ENCODE measurements around the gene TMEM91. TPM values are rescaled to one million over a fixed set of nuclear protein-coding genes. Genes with fewer than 3 reads are reported as not detected.
"Not testable (repeated sequence)": the region's sequence is repeated elsewhere in the genome, so short reads cannot be mapped to it uniquely, and the experiment has no call there.

TMEM91 gene
- total RNA-seq, 2 experiments from 2014 or later: 10.7 to 12.7 TPM

- TF ChIP-seq EZH2phosphoT487 (IDR thresholded peaks at IDR 0.05; ENCODE audit: borderline replicate concordance, low read depth, low read length) (no peak), CTCF (conservative IDR thresholded peaks at IDR 0.05; ENCODE audit: low read length) (no peak)
- Histone ChIP-seq H2AFZ (ENCODE audit: low read length) (no peak overlapping the region), H3K9me2 (ENCODE audit: insufficient read depth, low read length) (no peaks in the 10 kb centered on the region), H3K4me2 (ENCODE audit: low read length) (no peak overlapping the region), H3K36me3 (ENCODE audit: insufficient read depth, low read length) (no peaks in the 10 kb centered on the region), H3K4me1 (ENCODE audit: insufficient read depth, low read length, poor library complexity, severe bottlenecking) (peaks cover 13% of the 10 kb centered on the region), H3K27ac (ENCODE audit: low read depth, low read length, poor library complexity, severe bottlenecking) (no peak overlapping the region), H3K4me3 (ENCODE audit: low read depth, low read length, poor library complexity, severe bottlenecking) (no peak overlapping the region), H3K9me3 (ENCODE audit: low read length) (no peaks in the 10 kb centered on the region), H3K79me2 (ENCODE audit: insufficient read depth, low read depth, low read length) (no peaks in the 10 kb centered on the region), H4K20me1 (ENCODE audit: insufficient read depth, low read length) (no peaks in the 10 kb centered on the region)
- ChIA-PET POLR2A (no interaction called here), CTCF (ENCODE audit: unreplicated experiment) (no interaction called here)
- DNase-seq (ENCODE audit: low spot score): no peak
- intact Hi-C loops (cut with micrococcal nuclease; ENCODE audit: unreplicated experiment): no loop called here
- BruUV-seq (replicated peaks): no TSS peak
Observed at GRCh38 chr19:41376998-41377365, 649 bp downstream of the TMEM91 start.

- H3K79me2 ChIP-seq (ENCODE audit: insufficient read depth, low read depth, low read length): no peaks in the 10 kb centered on the region
- no peaks in the 10 kb centered on the region for H4K20me1 ChIP-seq (ENCODE audit: insufficient read depth, low read length)
- intact Hi-C loops (cut with micrococcal nuclease; ENCODE audit: unreplicated experiment): no loop called here
- H3K9me3 ChIP-seq (ENCODE audit: low read length): no peaks in the 10 kb centered on the region
- peak overlapping the region; percentile 13 for H3K27ac ChIP-seq (ENCODE audit: low read depth, low read length, poor library complexity, severe bottlenecking)
- CTCF ChIA-PET (ENCODE audit: unreplicated experiment): interaction anchor here (1.0 kb wide), 1 partner anchor 14 kb away, joined by 3 read pairs; the partner anchor contains the start of gene B9D2
- no TSS peak for BruUV-seq (replicated peaks)
- H3K4me2 ChIP-seq (ENCODE audit: low read length): peak overlapping the region; percentile 6
- no peaks in the 10 kb centered on the region for H3K9me2 ChIP-seq (ENCODE audit: insufficient read depth, low read length)
- no peaks in the 10 kb centered on the region for H3K36me3 ChIP-seq (ENCODE audit: insufficient read depth, low read length)
- POLR2A ChIA-PET: interaction anchor here (0.6 to 1.3 kb wide), 2 partner anchors 14 to 633 kb away, joined by 3 to 8 read pairs; partner anchors contain the start of gene B9D2
- no peak overlapping the region for H3K4me3 ChIP-seq (ENCODE audit: low read depth, low read length, poor library complexity, severe bottlenecking)
- DNase-seq (ENCODE audit: low spot score): peak; percentile 57
- H3K4me1 ChIP-seq (ENCODE audit: insufficient read depth, low read length, poor library complexity, severe bottlenecking): peaks cover 13% of the 10 kb centered on the region
- no peak overlapping the region for H2AFZ ChIP-seq (ENCODE audit: low read length)
- TF ChIP-seq EZH2phosphoT487 (IDR thresholded peaks at IDR 0.05; ENCODE audit: borderline replicate concordance, low read depth, low read length): no peak
- peak; percentile 57 for TF ChIP-seq CTCF (conservative IDR thresholded peaks at IDR 0.05; ENCODE audit: low read length)
Observed at GRCh38 chr19:41377977-41378709, 1.8 kb downstream of the TMEM91 start.

- H3K27ac ChIP-seq (ENCODE audit: low read depth, low read length, poor library complexity, severe bottlenecking); H3K9me2 ChIP-seq (ENCODE audit: insufficient read depth, low read length); H2AFZ ChIP-seq (ENCODE audit: low read length); H3K4me2 ChIP-seq (ENCODE audit: low read length); H3K79me2 ChIP-seq (ENCODE audit: insufficient read depth, low read depth, low read length); H3K9me3 ChIP-seq (ENCODE audit: low read length); BruUV-seq (replicated peaks); CTCF ChIA-PET (ENCODE audit: unreplicated experiment); H4K20me1 ChIP-seq (ENCODE audit: insufficient read depth, low read length); intact Hi-C loops (cut with micrococcal nuclease; ENCODE audit: unreplicated experiment); H3K4me3 ChIP-seq (ENCODE audit: low read depth, low read length, poor library complexity, severe bottlenecking); DNase-seq (ENCODE audit: low spot score): not testable (repeated sequence)
- Histone ChIP-seq H3K36me3 (ENCODE audit: insufficient read depth, low read length) (peaks cover 16% of the 10 kb centered on the region; the same call in 1 of the 2 replicates), H3K4me1 (ENCODE audit: insufficient read depth, low read length, poor library complexity, severe bottlenecking) (peaks cover 13% of the 10 kb centered on the region)
- POLR2A ChIA-PET: interaction anchor here (0.6 to 0.9 kb wide), 2 partner anchors 18 to 58 kb away, joined by 3 to 6 read pairs; partner anchors contain the start of gene B9D2
Observed at GRCh38 chr19:41381536-41381935, 5.2 kb downstream of the TMEM91 start.
